Measurements from ENCODE around the gene KPNA2. TPM values are rescaled to one million over a fixed set of nuclear protein-coding genes. Genes with fewer than 3 reads are reported as not detected.

KPNA2 gene
- total and polyA plus RNA-seq, 2 of the 8 experiments (the other 6 are each of a cell fraction or from before 2014, with no cell fraction given), result 413 to 612 TPM

DNA sequence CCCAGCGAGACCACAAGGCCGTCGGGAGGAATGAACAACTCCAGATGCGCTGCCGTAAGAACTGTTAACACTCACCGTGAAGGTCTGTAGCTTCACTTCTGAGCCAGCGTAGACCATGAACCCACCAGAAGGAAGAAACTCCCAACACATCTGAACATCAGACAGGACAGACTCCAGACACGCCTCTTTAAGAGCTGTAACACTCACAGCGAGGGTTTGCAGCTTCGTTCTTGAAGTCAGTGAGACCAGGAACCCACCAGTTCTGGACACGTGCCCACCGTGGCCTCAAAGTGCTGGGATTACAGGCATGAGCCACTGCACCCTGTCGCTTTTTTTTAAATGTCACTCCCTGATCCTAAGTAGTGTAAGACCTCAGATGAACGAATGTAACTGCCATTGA lies 17.3 kb downstream of the KPNA2 start (continued):
- TF ChIP-seq NANOG (IDR thresholded peaks at IDR 0.05; ENCODE audit: insufficient read depth, low read depth, low read length, poor library complexity, severe bottlenecking), result no peak

Measured in H1 (cell line).